Loucy (cell line): ENCODE measurements around the gene IGSF11.

ENCODE experiments used
- CTCF ChIP-seq: fragments of 200-600 bp; sonication (generic); conservative IDR thresholded peaks from 2 replicates; pipeline ENCODE4 v1.5.1; 2014; ENCODE audit warnings: mild to moderate bottlenecking, antibody characterized with exemption, low read length
- EZH2phosphoT487 ChIP-seq: fragments of 200-600 bp; IDR thresholded peaks from 2 replicates; pipeline ENCODE4 v1.6.1; 2018; ENCODE audit warnings: antibody characterized with exemption, mild to moderate bottlenecking, moderate library complexity, borderline replicate concordance

GRCh38 chr3:119011528-119011927 lies 23.1 kb downstream of the IGSF11 start:
- TF ChIP-seq CTCF, result no peak
- no peak for TF ChIP-seq EZH2phosphoT487
